Right lobe of liver (tissue), 6 donors: Measurements from ENCODE around the gene TRIL. TPM values are rescaled to one million over a fixed set of nuclear protein-coding genes. Genes with fewer than 3 reads are reported as not detected.
A peak's percentile ranks its signal among the peaks of the same experiment; 100 is the strongest.

Experiments
- ATAC-seq, 4 donors: fragments of 200-7000 bp; cut with Tn5 transposase; one replicate each; pipeline ENCODE4 v1.9.1; 2020; ENCODE audit warnings: mild to moderate bottlenecking in 4 of 4, moderate library complexity in 4 of 4
- DNase-seq, 3 donors: peaks; one replicate each; pipeline ENCODE4 v3.0.0-alpha.2; 2020
- H3K27ac ChIP-seq, 3 donors: fragments of 200-600 bp; one replicate each; pipeline ENCODE4 v1.8.0; 2022
- H3K27me3 ChIP-seq, 2 donors: fragments of 200-600 bp; one replicate each; pipeline ENCODE4 v1.8.0; 2022
- H3K36me3 ChIP-seq, 4 donors: fragments of 200-600 bp; sonication (generic) in 1 of 4; one replicate each; pipeline versions ENCODE4 v1.5.1 to v1.8.0; 2017 to 2022; ENCODE audit warnings: control low read depth in 1 of 4
- H3K4me1 ChIP-seq, 4 donors: fragments of 200-600 bp; sonication (generic) in 1 of 4; one replicate each; pipeline versions ENCODE4 v1.5.1 to v1.8.0; 2017 to 2022; ENCODE audit warnings: control low read depth in 1 of 4
- H3K4me3 ChIP-seq, 3 donors: fragments of 200-600 bp; one replicate each; pipeline ENCODE4 v1.8.0; 2022
- H3K9me3 ChIP-seq, 4 donors: fragments of 200-600 bp; sonication (generic) in 1 of 4; one replicate each; pipeline versions ENCODE4 v1.5.1 to v1.8.0; 2017 to 2022; ENCODE audit warnings: control low read depth in 1 of 4
- CTCF ChIP-seq, 4 donors: fragments of 200-600 bp in 3 of 4; fragments of 450-650 bp in 1 of 4; IDR thresholded peaks; one replicate each; pipeline versions ENCODE4 v1.5.1 to v1.8.0; 2016 to 2022; ENCODE audit warnings: antibody characterized with exemption in 4 of 4, mild to moderate bottlenecking in 2 of 4
- POLR2A ChIP-seq: fragments of 450-650 bp; IDR thresholded peaks from one replicate; pipeline ENCODE4 v1.6.1; 2017; ENCODE audit warnings: antibody characterized with exemption, mild to moderate bottlenecking
- WGBS: methylation state at CpG from one replicate; pipeline ENCODE4 v1.1.6; 2018; ENCODE audit warnings: low coverage, low lambda C conversion rate; ENCODE audit not compliant: insufficient coverage; ENCODE audit errors: missing lambda C conversion rate; 5-methylcytosine and 5-hydroxymethylcytosine counted together
- intact Hi-C, 2 donors: fragments of 100-400 bp; cut with DNase I; formaldehyde crosslinking; loops; one replicate each; pipeline versions ENCODE4 v1.11.2 to v1.14.1; 2022
- total RNA-seq, 6 experiments: library from RNA; depleted of rRNA in 2 of 6; stranded (reverse); fragments of >200 nt in 2 of 6; fragmentation: NEBNext Ultra II Directional in 3 of 6; extraction: Animal tissue kit (Norgen Biotek cat#: 25700) in 3 of 6; gene quantifications; one replicate each; pipeline versions ENCODE4 v1.1.0 to v1.2.4, GENCODE V29; 2016 to 2023
- donor health status: DM: no; HTN: yes; CAD: no.
- donor health status: DM: no; HTN: no; CAD: no.
- donor health status: DM: no; HTN: no; CAD: no.
- donor health status: DM: no; HTN: yes; CAD: no.
- donor health status: DM: no; HTN: yes; CAD: no.

Gene TRIL
- total RNA-seq, 6 experiments from 2014 or later: 0.12 to 0.29 (median 0.21) TPM

GRCh38 chr7:28921822-28922221 lies 36.3 kb downstream of the TRIL start:
- TF ChIP-seq CTCF (IDR thresholded peaks at IDR 0.05) (peak; percentile 85 to 91 (median 88)), POLR2A (no peak)
- no peak overlapping the region for H3K27ac ChIP-seq
- DNase-seq (peak in 1 of 3 donors; percentile 62), ATAC-seq (peak; percentile 97 to 99 (median 97))
- H3K9me3 ChIP-seq: no peaks in the 10 kb centered on the region
- no peak overlapping the region for H3K4me3 ChIP-seq
- H3K4me1 ChIP-seq: peaks cover 0 to 16% (median 7%) of the 10 kb centered on the region in 4 donors
- 2% methylated on average over 4 of the region's 4 CpGs for WGBS
- no peaks in the 10 kb centered on the region for H3K27me3 ChIP-seq
- H3K36me3 ChIP-seq: no peaks in the 10 kb centered on the region
- intact Hi-C loops: loop anchor here (5.0 to 10.0 kb wide), 2 partner anchors 183 to 185 kb away; no protein-coding TSS in a partner anchor

- TF ChIP-seq CTCF (IDR thresholded peaks at IDR 0.05) (no peak), POLR2A (no peak)
- Histone ChIP-seq H3K27me3 (no peaks in the 10 kb centered on the region), H3K4me1 (peaks cover 0 to 13% (median 6%) of the 10 kb centered on the region in 4 donors), H3K27ac (no peak overlapping the region), H3K9me3 (no peaks in the 10 kb centered on the region), H3K36me3 (no peaks in the 10 kb centered on the region), H3K4me3 (no peak overlapping the region)
- intact Hi-C loops: loop anchor here (5.0 to 10.0 kb wide), 2 partner anchors 184 to 187 kb away; no protein-coding TSS in a partner anchor
- ATAC-seq: no peak
- WGBS: 88% methylated on average over 6 of the region's 6 CpGs
- no peak for DNase-seq
Observed at GRCh38 chr7:28920424-28920823, 37.7 kb downstream of the TRIL start.

- intact Hi-C loops: no loop called here
- H3K4me1 ChIP-seq: peaks cover 0 to 13% (median 6%) of the 10 kb centered on the region in 4 donors
- H3K27ac ChIP-seq: no peak overlapping the region
- H3K27me3 ChIP-seq: no peaks in the 10 kb centered on the region
- ATAC-seq (no peak), DNase-seq (no peak)
- no peaks in the 10 kb centered on the region for H3K9me3 ChIP-seq
- no peak overlapping the region for H3K4me3 ChIP-seq
- TF ChIP-seq POLR2A (no peak), CTCF (IDR thresholded peaks at IDR 0.05) (no peak)
- no peaks in the 10 kb centered on the region for H3K36me3 ChIP-seq
- WGBS: 66% methylated on average over 9 of the region's 9 CpGs
Observed at GRCh38 chr7:28919510-28919909, 38.6 kb downstream of the TRIL start.

- ATAC-seq: no peak
Observed at GRCh38 chr7:28908775-28909174, 49.4 kb downstream of the TRIL start.

More at GRCh38 chr7:28908775-28909174, 49.4 kb downstream of the TRIL start:
- Histone ChIP-seq H3K4me1 (peaks cover 0 to under 1% (median 0%) of the 10 kb centered on the region in 4 donors), H3K27me3 (no peaks in the 10 kb centered on the region), H3K4me3 (no peak overlapping the region), H3K9me3 (no peaks in the 10 kb centered on the region), H3K36me3 (no peaks in the 10 kb centered on the region), H3K27ac (no peak overlapping the region)
- intact Hi-C loops: no loop called here
- TF ChIP-seq CTCF (IDR thresholded peaks at IDR 0.05): no peak
- TF ChIP-seq POLR2A: no peak
- DNase-seq: no peak
- whole genome bisulfite sequencing: 66% methylated on average over 5 of the region's 5 CpGs
